Gastrocnemius medialis (tissue), 4 donors: Measurements from ENCODE around the gene ADTRP. TPM values are rescaled to one million over a fixed set of nuclear protein-coding genes. Genes with fewer than 3 reads are reported as not detected.

Experiments
- ATAC-seq, 2 donors: fragments of 150-250 bp; one replicate each; pipeline ENCODE4 v1.9.1; 2016
- DNase-seq, 2 donors: peaks; one replicate each; pipeline ENCODE4 v3.0.0-alpha.2; 2019
- H3K27ac ChIP-seq, 4 donors: fragments of 200-600 bp; sonication (generic); 1 replicate in 1 of 4; 2 replicates in 3 of 4; pipeline ENCODE4 v1.5.1; 2016 to 2018; ENCODE audit warnings: mild to moderate bottlenecking in 2 of 4, moderate library complexity in 1 of 4
- H3K27me3 ChIP-seq, 3 donors: fragments of 200-600 bp; sonication (generic) in 2 of 3; 1 replicate in 1 of 3; 2 replicates in 2 of 3; pipeline versions ENCODE4 v1.5.1 to v1.6.0; 2016 to 2019; ENCODE audit warnings: mild to moderate bottlenecking in 1 of 3, moderate library complexity in 1 of 3
- H3K36me3 ChIP-seq, 2 donors: fragments of 200-600 bp; sonication (generic) in 1 of 2; one replicate each; pipeline ENCODE4 v1.5.1; 2017 to 2018
- H3K4me1 ChIP-seq, 2 donors: fragments of 200-600 bp; sonication (generic) in 1 of 2; one replicate each; pipeline ENCODE4 v1.5.1; 2016 to 2017; ENCODE audit warnings: mild to moderate bottlenecking in 2 of 2
- H3K4me3 ChIP-seq, 4 donors: fragments of 200-600 bp; sonication (generic) in 3 of 4; 1 replicate in 1 of 4; 2 replicates in 3 of 4; pipeline ENCODE4 v1.5.1; 2016 to 2019; ENCODE audit warnings: mild to moderate bottlenecking in 2 of 4
- H3K9me3 ChIP-seq, 3 donors: fragments of 200-600 bp; sonication (generic) in 2 of 3; 1 replicate in 1 of 3; 2 replicates in 2 of 3; pipeline ENCODE4 v1.5.1; 2016 to 2019
- CTCF ChIP-seq, 5 experiments: fragments of 450-650 bp in 3 of 5; fragments of 200-600 bp in 2 of 5; sonication (generic) in 2 of 5; IDR thresholded peaks in 4 of 5; conservative IDR thresholded peaks in 1 of 5; 1 replicate in 4 of 5; 2 replicates in 1 of 5; pipeline ENCODE4 v1.5.1; 2016 to 2019; ENCODE audit warnings: antibody characterized with exemption in 5 of 5, mild to moderate bottlenecking in 3 of 5, moderate library complexity in 3 of 5
- POLR2A ChIP-seq, 2 donors: fragments of 450-650 bp; IDR thresholded peaks; one replicate each; pipeline ENCODE4 v1.6.1; 2017; ENCODE audit warnings: antibody characterized with exemption in 2 of 2, mild to moderate bottlenecking in 2 of 2, moderate library complexity in 2 of 2
- in situ Hi-C, 4 donors: fragments of 200-750 bp; cut with MboI; loops; one replicate each; pipeline versions ENCODE4 v1.15.0 to v1.8.0; 2017; ENCODE audit warnings: low sequenced_read_pairs in 4 of 4
- intact Hi-C: fragments of 100-400 bp; cut with DNase I; formaldehyde crosslinking; loops from one replicate; pipeline ENCODE4 v1.15.1; 2023; ENCODE audit warnings: low total_unique reads
- total RNA-seq, 4 donors: library from RNA; depleted of rRNA; stranded (reverse); fragments of >200 nt; gene quantifications; one replicate each; pipeline versions ENCODE4 v1.1.0 to v1.2.3, GENCODE V29; 2016

ADTRP gene
- total RNA-seq, 4 donors from 2014 or later, result 0.31 to 0.73 TPM; not detected in 2

DNA sequence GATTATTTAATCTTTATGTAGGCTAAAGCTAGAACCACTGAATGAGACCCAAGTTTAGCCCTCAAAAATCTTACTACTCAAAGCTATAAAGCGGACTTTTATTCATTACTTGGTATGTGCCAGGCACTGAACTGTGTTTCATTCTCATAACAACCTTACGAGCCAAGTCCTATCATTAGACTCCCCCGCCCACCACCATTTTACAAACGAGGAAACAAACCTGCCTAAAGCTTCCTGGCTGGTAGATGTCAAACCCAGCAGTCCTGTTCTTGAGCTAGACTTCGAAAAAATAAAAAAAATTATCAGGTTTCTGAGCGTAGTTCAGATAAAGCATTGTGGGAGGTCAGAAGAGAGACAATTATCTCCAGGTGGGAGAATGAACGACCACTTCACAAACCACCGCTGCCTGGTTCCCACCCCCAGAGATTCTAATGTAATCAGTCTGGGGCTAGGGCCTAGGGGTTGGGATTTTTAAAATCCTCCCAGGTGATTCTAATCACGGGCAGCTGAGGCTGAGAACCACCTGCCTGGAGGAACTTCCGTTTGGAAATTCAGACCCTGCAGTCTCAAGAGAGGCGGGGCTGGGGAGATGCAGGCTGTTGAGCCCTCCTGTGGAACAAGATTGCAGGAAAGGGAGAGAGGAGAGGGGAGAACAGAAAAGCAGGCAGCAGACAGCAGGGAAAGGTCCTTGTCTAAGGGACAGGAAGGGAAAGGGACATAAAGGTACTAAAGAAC lies 8.6 kb downstream of the ADTRP start:
- intact Hi-C loops, result loop anchor here (2.0 kb wide), 1 partner anchor 239 kb away; no protein-coding TSS in a partner anchor
- ATAC-seq, result no peak
- Histone ChIP-seq H3K4me1 (peaks cover 3 to 6% of the 10 kb centered on the region in 2 donors), H3K9me3 (no peaks in the 10 kb centered on the region), H3K4me3 (peak overlapping the region in 1 of 4 donors; percentile 6), H3K36me3 (no peaks in the 10 kb centered on the region), H3K27me3 (no peaks in the 10 kb centered on the region), H3K27ac (peak overlapping the region; percentile 67 to 84 (median 76))
- TF ChIP-seq CTCF (IDR thresholded peaks at IDR 0.05 in 4 of 5, conservative IDR thresholded peaks at IDR 0.05 in 1 of 5) (no peak), POLR2A (IDR thresholded peaks at IDR 0.05) (no peak)
- in situ Hi-C loops, result no loop called here
- DNase-seq, result no peak

- in situ Hi-C loops, result no loop called here
- no peak overlapping the region for H3K27ac ChIP-seq
Measured at GRCh38 chr6:11769244-11769643, 9.4 kb downstream of the ADTRP start.

DNA sequence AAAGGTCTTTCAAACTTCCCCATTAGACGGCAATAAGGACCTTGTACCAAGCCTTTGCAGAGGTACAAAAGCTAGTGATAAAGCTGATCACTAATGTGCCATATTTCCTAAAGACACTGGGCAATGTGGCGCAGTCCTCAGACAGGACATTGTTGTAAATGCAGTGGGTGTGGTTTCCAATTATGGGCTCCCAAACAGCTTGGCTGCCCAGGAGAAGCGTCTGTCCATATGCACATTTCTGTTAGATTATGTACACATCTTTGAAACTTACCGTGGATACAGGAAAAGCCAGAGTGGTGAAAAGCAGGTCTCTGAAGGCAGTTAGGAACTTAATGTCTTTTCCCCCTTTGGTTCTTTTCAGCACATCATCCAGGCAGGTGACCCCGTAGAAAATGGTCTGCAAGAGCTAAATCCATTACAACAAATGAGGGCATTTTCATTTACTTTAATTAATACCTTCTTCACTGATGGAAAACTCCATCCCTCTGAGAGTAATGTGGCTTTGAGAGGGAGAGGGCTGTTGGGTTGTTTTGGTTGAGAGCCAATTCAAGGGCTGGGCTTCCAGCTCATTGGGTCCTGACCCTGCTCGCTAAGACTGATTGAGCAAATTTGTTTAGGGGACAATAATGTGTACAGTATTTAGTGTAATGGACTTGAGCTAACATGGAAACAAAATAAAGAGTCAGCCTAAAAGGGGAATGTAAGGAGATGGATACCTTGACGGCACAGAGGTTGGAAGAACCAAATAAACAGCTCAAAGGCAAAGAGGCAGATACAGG lies 10.4 kb downstream of the ADTRP start:
- Histone ChIP-seq H3K4me1 (peaks cover 3 to 6% of the 10 kb centered on the region in 2 donors), H3K27ac (no peak overlapping the region), H3K36me3 (no peaks in the 10 kb centered on the region), H3K4me3 (no peak overlapping the region), H3K9me3 (no peaks in the 10 kb centered on the region), H3K27me3 (no peaks in the 10 kb centered on the region)
- intact Hi-C loops (no loop called here), in situ Hi-C loops (no loop called here)
- ATAC-seq (no peak), DNase-seq (no peak)
- TF ChIP-seq POLR2A (IDR thresholded peaks at IDR 0.05), result no peak
- TF ChIP-seq CTCF (IDR thresholded peaks at IDR 0.05 in 4 of 5, conservative IDR thresholded peaks at IDR 0.05 in 1 of 5), result no peak

More at GRCh38 chr6:11769244-11769643, 9.4 kb downstream of the ADTRP start:
- H3K27me3 ChIP-seq, result no peaks in the 10 kb centered on the region
- no peaks in the 10 kb centered on the region for H3K9me3 ChIP-seq
- no peak overlapping the region for H3K4me3 ChIP-seq
- TF ChIP-seq CTCF (IDR thresholded peaks at IDR 0.05 in 4 of 5, conservative IDR thresholded peaks at IDR 0.05 in 1 of 5), result no peak
- DNase-seq (no peak), ATAC-seq (no peak)
- intact Hi-C loops, result no loop called here
- H3K36me3 ChIP-seq, result no peaks in the 10 kb centered on the region
- H3K4me1 ChIP-seq, result peaks cover 3 to 6% of the 10 kb centered on the region in 2 donors

GRCh38 chr6:11767458-11767857 lies 11.1 kb downstream of the ADTRP start:
- DNase-seq (no peak), ATAC-seq (no peak)
- in situ Hi-C loops (no loop called here), intact Hi-C loops (no loop called here)
- TF ChIP-seq POLR2A (IDR thresholded peaks at IDR 0.05) (no peak), CTCF (IDR thresholded peaks at IDR 0.05 in 4 of 5, conservative IDR thresholded peaks at IDR 0.05 in 1 of 5) (no peak)
- Histone ChIP-seq H3K9me3 (no peaks in the 10 kb centered on the region), H3K27ac (no peak overlapping the region), H3K36me3 (no peaks in the 10 kb centered on the region), H3K4me1 (peaks cover 3 to 6% of the 10 kb centered on the region in 2 donors), H3K27me3 (no peaks in the 10 kb centered on the region), H3K4me3 (no peak overlapping the region)
